CD8-positive, alpha-beta memory T cell (primary cell): Measurements from ENCODE around the gene ALLC. TPM values are rescaled to one million over a fixed set of nuclear protein-coding genes. Genes with fewer than 3 reads are reported as not detected.
A peak's percentile ranks its signal among the peaks of the same experiment; 100 is the strongest.

ENCODE experiments used
- CTCF ChIA-PET: fragments of 350-600 bp; sonication (Branson Sonifier 250); formaldehyde crosslinking; loops from one replicate; lab custom pipeline; 2021; ENCODE audit warnings: antibody characterized with exemption; lab: Charles Lee
- POLR2A ChIA-PET: fragments of 350-600 bp; sonication (Branson Sonifier 250); formaldehyde crosslinking; loops from one replicate; lab custom pipeline; 2021; ENCODE audit warnings: antibody characterized with exemption; lab: Charles Lee
- DNase-seq, 5 donors: peaks; one replicate each; pipeline versions ENCODE4 v3.0.0 to v3.0.0-alpha.2; 2020 to 2022; ENCODE audit warnings: mixed read lengths in 1 of 5
- H3K27ac ChIP-seq: one replicate; pipeline ENCODE4 v1.7.0; 2013; ENCODE audit warnings: low read depth, mild to moderate bottlenecking, low read length, moderate library complexity
- H3K27me3 ChIP-seq: 2 replicates; pipeline ENCODE4 v1.7.0; 2013; ENCODE audit warnings: low read length, mild to moderate bottlenecking; ENCODE audit not compliant: insufficient read depth, poor library complexity, severe bottlenecking
- H3K36me3 ChIP-seq: 2 replicates; pipeline ENCODE4 v1.7.0; 2013; ENCODE audit warnings: mild to moderate bottlenecking, low read length, moderate library complexity; ENCODE audit not compliant: insufficient read depth
- H3K4me1 ChIP-seq: 2 replicates; pipeline ENCODE4 v1.7.0; 2013; ENCODE audit warnings: mild to moderate bottlenecking, low read length, moderate library complexity; ENCODE audit not compliant: insufficient read depth
- H3K4me3 ChIP-seq: 2 replicates; pipeline ENCODE4 v1.7.0; 2013; ENCODE audit warnings: mild to moderate bottlenecking, low read length
- H3K9me3 ChIP-seq: 2 replicates; pipeline ENCODE4 v1.7.0; 2013; ENCODE audit warnings: mild to moderate bottlenecking, low read length
- H3K27ac Mint-ChIP-seq, 8 donors: one replicate each; pipeline ENCODE4 v1.8.0; 2020 to 2021; ENCODE audit warnings: mixed read lengths in 8 of 8, mild to moderate bottlenecking in 6 of 8, inconsistent platforms in 3 of 8, moderate library complexity in 3 of 8
- H3K27me3 Mint-ChIP-seq, 2 donors: one replicate each; pipeline ENCODE4 v1.8.0; 2020 to 2021; ENCODE audit warnings: mixed read lengths in 2 of 2, mild to moderate bottlenecking in 1 of 2, moderate library complexity in 1 of 2
- H3K36me3 Mint-ChIP-seq, 3 donors: one replicate each; pipeline ENCODE4 v1.8.0; 2020 to 2021; ENCODE audit warnings: mixed read lengths in 3 of 3, inconsistent platforms in 1 of 3, mild to moderate bottlenecking in 1 of 3
- H3K4me1 Mint-ChIP-seq, 3 donors: one replicate each; pipeline ENCODE4 v1.8.0; 2020 to 2021; ENCODE audit warnings: mixed read lengths in 3 of 3, inconsistent platforms in 1 of 3, mild to moderate bottlenecking in 1 of 3
- H3K4me3 Mint-ChIP-seq, 7 donors: one replicate each; pipeline ENCODE4 v1.8.0; 2020 to 2021; ENCODE audit warnings: mixed read lengths in 7 of 7, mild to moderate bottlenecking in 6 of 7, moderate library complexity in 4 of 7, inconsistent platforms in 2 of 7
- H3K9me3 Mint-ChIP-seq, 5 donors: one replicate each; pipeline ENCODE4 v1.8.0; 2020 to 2022; ENCODE audit warnings: mixed read lengths in 5 of 5, mild to moderate bottlenecking in 3 of 5, moderate library complexity in 2 of 5, inconsistent platforms in 1 of 5
- polyA plus RNA-seq: library from polyadenylated mRNA; unstranded; fragments of 300-500 nt; fragmentation: Illumina TruSeq; gene quantifications from one replicate; pipeline ENCODE4 v1.2.3, GENCODE V29; 2021
- total RNA-seq, 2 experiments: library from RNA; stranded (reverse); gene quantifications; one replicate each; pipeline ENCODE4 v1.2.3, GENCODE V29; 2021

Gene ALLC
- total and polyA plus RNA-seq, 3 experiments from 2014 or later, result not detected

DNA sequence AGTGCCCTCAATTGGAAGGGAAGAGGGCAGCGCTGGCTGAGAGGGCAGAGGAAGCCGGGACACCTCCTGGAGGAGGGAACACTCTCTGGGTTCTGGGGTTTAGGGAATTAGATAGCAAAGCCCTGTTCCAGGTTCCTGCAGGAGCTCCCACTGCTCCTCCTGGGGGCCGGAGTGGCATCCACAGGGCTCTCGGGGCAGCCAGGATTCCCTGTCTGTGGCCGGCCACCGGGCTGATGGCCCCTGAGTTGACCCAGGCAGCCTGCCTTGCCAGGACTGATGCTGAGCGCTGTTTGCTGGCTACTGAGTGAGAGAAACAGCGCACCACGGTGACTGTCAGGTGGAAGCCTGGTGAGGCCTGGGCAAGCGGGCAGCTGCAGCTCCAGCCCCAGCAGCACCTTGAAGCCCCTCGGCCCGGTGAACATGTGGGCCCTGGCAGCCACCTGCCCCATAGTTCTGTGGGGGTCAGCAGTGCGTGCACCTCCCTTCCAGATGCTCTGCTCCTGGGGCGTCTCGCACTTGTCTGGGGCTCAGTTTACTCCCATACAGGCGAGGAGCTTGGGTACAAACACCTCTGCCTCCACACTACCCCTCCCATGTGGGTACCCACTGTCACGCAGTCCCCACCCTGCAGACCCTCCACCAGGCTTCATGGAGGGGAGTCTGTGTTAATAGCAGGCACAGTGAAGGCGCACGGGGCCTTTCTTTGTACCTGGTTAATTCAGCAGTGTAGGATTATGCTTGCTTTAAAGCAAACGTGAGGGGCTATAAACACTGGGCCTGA lies 7.7 kb upstream of the ALLC start:
- Mint-ChIP-seq H3K4me1 (peaks cover 11 to 18% (median 16%) of the 10 kb centered on the region in 3 donors), H3K9me3 (no peaks in the 10 kb centered on the region), H3K4me3 (peak overlapping the region in 4 of 7 donors; percentile 79 to 96 (median 90)), H3K27me3 (peaks cover 0 to 11% of the 10 kb centered on the region in 2 donors), H3K36me3 (no peaks in the 10 kb centered on the region), H3K27ac (peak overlapping the region in 6 of 8 donors; percentile 52 to 98 (median 82))
- no peaks in the 10 kb centered on the region for H3K27me3 ChIP-seq
- POLR2A ChIA-PET, result no interaction called here
- no peak overlapping the region for H3K27ac ChIP-seq
- CTCF ChIA-PET, result interaction anchor here (0.8 to 5.4 kb wide), 6 partner anchors 9 to 229 kb away, joined by 3 to 61 read pairs (median 4); partner anchors contain the start of gene RNASEH1
- H3K4me1 ChIP-seq, result peaks cover 9% of the 10 kb centered on the region
- DNase-seq, result no peak
- H3K4me3 ChIP-seq, result no peak overlapping the region
- H3K9me3 ChIP-seq, result no peaks in the 10 kb centered on the region
- no peaks in the 10 kb centered on the region for H3K36me3 ChIP-seq

DNA sequence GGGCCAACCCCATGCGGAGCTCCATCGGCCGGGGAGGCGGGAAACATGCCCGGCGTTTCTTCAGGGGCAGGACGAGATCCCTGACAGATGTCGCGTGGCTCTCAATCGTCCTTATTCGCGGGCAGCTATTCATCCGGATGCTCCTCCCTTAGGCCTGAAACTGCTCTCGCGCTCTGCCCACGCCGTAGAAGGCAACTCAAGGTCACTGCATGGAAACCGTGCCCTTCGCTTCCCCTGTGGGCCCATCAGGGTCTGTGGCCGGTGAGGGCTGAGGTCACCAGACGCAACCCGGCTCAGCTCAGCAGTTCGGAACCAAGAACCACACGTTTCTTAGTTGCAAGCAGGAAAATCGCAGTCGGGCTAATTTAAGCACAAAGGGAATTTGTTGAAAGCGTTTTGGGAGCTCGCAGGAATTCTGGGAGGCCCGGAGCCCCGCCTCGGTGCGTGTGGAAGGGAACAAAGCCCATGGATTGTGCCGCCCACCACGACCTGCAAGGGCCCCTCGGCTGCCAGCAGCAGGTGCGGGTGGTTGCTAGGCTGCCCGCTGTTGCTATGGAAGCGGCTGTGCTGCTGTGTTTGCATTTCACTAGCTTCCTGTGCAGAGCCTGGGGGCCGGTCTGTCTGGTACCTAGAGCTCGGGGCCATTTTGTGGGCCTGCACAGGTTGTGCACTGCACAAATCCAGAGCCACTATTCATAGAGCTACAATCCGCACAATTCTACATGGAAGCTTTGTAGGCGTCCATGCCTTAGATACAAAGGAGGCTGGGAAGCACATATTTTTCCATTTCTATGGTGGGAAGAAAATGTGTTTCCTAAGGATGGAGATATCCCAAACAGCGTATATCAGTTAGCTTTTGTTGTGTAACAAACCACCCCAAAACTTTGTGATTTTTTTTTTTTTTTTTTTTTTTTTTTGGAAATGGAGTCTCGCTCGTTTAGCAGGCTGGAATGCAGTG lies 6.0 kb upstream of the ALLC start:
- POLR2A ChIA-PET, result interaction anchor here (0.7 to 1.7 kb wide), 4 partner anchors 76 to 133 kb away, joined by 4 to 9 read pairs (median 6); partner anchors contain the start of genes ADI1 and RNASEH1
- peaks cover 0 to 11% of the 10 kb centered on the region in 2 donors for H3K27me3 Mint-ChIP-seq
- DNase-seq, result peak; percentile 33 to 89 (median 75)
- H3K4me1 ChIP-seq, result peaks cover 9% of the 10 kb centered on the region
- peak overlapping the region; percentile 66 for H3K4me3 ChIP-seq
- H3K4me1 Mint-ChIP-seq, result peaks cover 11 to 18% (median 16%) of the 10 kb centered on the region in 3 donors
- peak overlapping the region; percentile 32 for H3K27ac ChIP-seq
- H3K4me3 Mint-ChIP-seq, result peak overlapping the region; percentile 79 to 96 (median 89)
- peak overlapping the region in 7 of 8 donors; percentile 87 to 98 (median 95) for H3K27ac Mint-ChIP-seq
- CTCF ChIA-PET, result interaction anchor here (0.6 to 5.4 kb wide), 18 partner anchors 8 to 275 kb away, joined by 3 to 61 read pairs (median 4); partner anchors contain the start of genes ADI1, RNASEH1 and RPS7
- no peaks in the 10 kb centered on the region for H3K36me3 ChIP-seq
- no peaks in the 10 kb centered on the region for H3K36me3 Mint-ChIP-seq
- no peaks in the 10 kb centered on the region for H3K9me3 ChIP-seq
- no peaks in the 10 kb centered on the region for H3K27me3 ChIP-seq
- no peaks in the 10 kb centered on the region for H3K9me3 Mint-ChIP-seq

DNA sequence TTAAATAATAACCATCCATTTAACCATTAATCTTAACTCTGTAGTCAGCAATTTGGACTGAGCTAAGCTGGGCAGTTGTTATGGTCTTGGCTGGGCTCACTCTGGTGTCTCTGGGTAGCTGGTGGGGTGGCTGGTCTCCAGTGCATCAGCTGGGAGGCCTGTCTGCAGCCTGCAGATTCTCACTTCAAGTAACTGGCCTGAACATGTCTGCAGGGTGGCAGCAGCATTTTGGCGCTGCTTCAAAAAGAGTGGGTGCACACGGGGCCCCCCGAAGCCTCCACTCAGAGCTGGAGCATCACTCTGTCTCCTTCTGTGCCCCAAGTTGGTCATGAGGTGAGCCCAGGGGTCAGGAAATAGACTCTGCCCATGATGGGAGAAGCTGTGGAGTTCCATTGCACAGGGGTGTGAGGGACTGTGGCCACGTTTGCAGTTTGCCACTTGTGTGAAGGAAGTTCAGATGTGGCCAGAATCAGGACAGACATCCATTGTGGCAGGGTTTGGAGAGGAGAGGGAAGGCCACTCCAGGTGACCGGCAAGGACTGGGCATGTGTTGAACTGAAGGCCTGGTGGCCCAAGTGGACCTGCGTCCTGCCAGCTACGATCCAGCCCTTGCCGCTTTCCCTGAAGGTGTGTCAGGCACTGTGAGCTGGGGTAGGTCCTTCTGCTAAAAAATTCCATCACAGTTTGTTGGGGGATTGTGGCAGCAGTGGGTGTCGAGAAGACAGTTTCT lies 4.9 kb upstream of the ALLC start:
- H3K27me3 ChIP-seq, result no peaks in the 10 kb centered on the region
- Mint-ChIP-seq H3K4me1 (peaks cover 11 to 18% (median 16%) of the 10 kb centered on the region in 3 donors), H3K9me3 (no peaks in the 10 kb centered on the region), H3K4me3 (peak overlapping the region in 2 of 7 donors; percentile 37 to 51), H3K27me3 (peaks cover 0 to 11% of the 10 kb centered on the region in 2 donors), H3K27ac (peak overlapping the region in 2 of 8 donors; percentile 33 to 87), H3K36me3 (no peaks in the 10 kb centered on the region)
- peaks cover 9% of the 10 kb centered on the region for H3K4me1 ChIP-seq
- no peaks in the 10 kb centered on the region for H3K9me3 ChIP-seq
- H3K27ac ChIP-seq, result no peak overlapping the region
- H3K4me3 ChIP-seq, result no peak overlapping the region
- H3K36me3 ChIP-seq, result no peaks in the 10 kb centered on the region
- DNase-seq, result no peak
- ChIA-PET CTCF (interaction anchor here (0.9 to 5.4 kb wide), 5 partner anchors 13 to 229 kb away, joined by 3 to 61 read pairs (median 11); partner anchors contain the start of gene RNASEH1), POLR2A (interaction anchor here (1.7 kb wide), 1 partner anchor 134 kb away, joined by 5 read pairs; the partner anchor contains the start of gene ADI1)

DNA sequence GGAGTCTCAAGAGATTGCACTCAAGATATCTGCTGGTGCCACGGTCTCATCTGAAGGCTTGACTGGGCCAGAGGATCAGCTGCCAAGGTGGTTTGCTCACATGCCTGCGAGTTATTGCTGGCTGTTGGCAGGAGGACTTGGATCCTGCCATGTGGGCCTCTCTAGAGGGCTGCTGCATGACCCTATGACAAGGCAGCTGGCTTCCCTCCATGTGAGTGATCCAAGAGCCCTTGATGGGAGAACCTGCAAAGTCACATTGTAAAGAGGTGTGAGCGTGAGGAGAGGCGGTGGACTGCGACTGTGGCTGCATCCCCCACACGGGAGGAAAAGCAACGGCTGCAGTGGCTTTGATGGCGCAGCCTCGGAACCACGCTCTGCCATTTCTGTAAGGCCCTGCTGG lies 4.0 kb upstream of the ALLC start:
- Histone ChIP-seq H3K4me1 (peaks cover 9% of the 10 kb centered on the region), H3K4me3 (no peak overlapping the region), H3K27ac (no peak overlapping the region), H3K9me3 (no peaks in the 10 kb centered on the region), H3K36me3 (no peaks in the 10 kb centered on the region), H3K27me3 (no peaks in the 10 kb centered on the region)
- CTCF ChIA-PET, result interaction anchor here (5.4 kb wide), 1 partner anchor 230 kb away, joined by 61 read pairs; no protein-coding TSS in a partner anchor
- H3K27me3 Mint-ChIP-seq, result peaks cover 0 to 9% of the 10 kb centered on the region in 2 donors
- H3K9me3 Mint-ChIP-seq, result no peaks in the 10 kb centered on the region
- peaks cover 11 to 18% (median 16%) of the 10 kb centered on the region in 3 donors for H3K4me1 Mint-ChIP-seq
- no peaks in the 10 kb centered on the region for H3K36me3 Mint-ChIP-seq
- peak overlapping the region in 1 of 7 donors; percentile 37 for H3K4me3 Mint-ChIP-seq
- POLR2A ChIA-PET, result no interaction called here
- DNase-seq, result no peak
- peak overlapping the region in 3 of 8 donors; percentile 12 to 60 (median 33) for H3K27ac Mint-ChIP-seq

DNA sequence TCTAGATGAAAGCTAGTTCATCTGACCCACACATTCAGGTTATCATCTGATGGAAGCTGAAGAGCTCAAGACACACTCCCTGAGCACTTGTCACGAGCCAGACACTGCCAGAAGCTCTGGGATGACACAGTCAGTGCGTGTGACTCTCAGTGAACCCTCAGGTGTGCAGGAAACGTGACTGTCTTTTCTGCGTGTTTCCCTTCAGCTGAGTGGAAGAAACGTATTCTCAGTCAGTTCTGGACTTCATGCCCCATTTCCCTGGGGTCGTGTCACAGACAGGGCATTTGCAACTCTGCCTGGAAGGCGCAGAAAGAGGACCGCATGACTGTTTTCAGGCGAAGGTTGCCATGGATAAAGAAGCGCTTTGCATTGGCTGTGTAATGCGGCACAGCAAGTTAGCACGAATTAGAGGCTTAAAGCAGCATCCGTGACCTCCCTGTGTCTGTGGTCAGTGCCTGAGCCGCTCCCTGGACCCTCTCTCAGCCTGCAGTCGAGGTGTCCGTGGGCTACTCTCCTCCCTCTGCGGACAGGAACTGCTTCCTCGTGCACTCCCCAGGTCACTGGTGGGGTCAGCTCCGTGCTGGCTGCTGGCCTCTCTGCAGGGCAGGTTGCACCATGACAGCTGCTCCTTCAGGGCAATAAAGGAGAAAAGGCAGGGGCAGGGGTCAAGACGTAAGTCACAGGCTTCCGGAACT lies 3.3 kb upstream of the ALLC start:
- DNase-seq, result no peak
- Mint-ChIP-seq H3K9me3 (no peaks in the 10 kb centered on the region), H3K36me3 (no peaks in the 10 kb centered on the region), H3K27me3 (peaks cover 0 to 9% of the 10 kb centered on the region in 2 donors), H3K4me3 (no peak overlapping the region), H3K4me1 (peaks cover 11 to 18% (median 16%) of the 10 kb centered on the region in 3 donors), H3K27ac (peak overlapping the region in 1 of 8 donors; percentile 46)
- Histone ChIP-seq H3K4me1 (peaks cover 9% of the 10 kb centered on the region), H3K27ac (no peak overlapping the region), H3K27me3 (no peaks in the 10 kb centered on the region), H3K9me3 (no peaks in the 10 kb centered on the region), H3K36me3 (no peaks in the 10 kb centered on the region), H3K4me3 (no peak overlapping the region)
- ChIA-PET CTCF (interaction anchor here (1.1 to 5.4 kb wide), 2 partner anchors 193 to 231 kb away, joined by 3 to 61 read pairs; no protein-coding TSS in a partner anchor), POLR2A (no interaction called here)

DNA sequence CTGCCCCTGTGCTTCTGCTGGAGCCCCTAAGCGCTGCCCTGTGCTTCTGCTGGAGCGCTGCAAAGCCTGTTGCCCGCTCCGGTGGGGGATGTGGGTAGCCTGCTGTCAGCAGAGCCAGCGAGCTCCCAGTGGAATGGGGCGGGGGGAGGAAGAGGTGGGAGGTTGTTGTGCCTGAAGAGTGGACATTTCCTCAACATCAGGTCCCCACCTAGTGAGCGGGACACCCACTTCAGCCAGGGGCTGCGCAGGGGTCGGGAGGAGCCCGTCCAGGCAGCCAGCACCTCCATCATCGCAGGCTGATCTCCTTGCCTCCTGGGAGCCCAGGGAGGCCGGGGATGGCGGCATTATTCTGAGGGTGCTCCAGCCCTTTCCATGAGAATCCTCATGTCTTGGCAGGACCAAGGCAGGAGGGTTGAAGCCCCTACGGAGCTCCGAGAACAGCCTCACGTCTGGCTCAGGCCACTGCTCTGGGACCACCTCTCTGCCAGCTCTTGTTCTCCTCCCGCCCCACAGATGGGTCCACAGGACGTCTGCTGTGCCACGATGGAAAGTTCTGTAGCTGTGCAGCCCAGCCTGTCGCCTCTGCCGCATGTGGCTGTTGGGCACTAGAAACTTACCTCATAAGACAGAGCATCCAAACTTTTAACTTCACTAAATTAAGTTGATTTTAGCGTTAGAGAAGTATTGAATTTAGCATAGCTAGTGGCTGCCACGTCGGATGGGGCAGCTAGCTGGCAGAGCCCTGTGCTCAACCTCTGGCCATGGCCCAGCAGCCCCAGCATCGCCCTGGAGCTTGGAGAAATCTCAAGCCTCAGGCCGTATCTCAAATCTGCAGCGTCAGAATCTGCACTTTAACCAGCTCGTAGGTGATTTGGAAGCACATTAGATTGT lies 1.9 kb upstream of the ALLC start:
- peaks cover 10 to 20% (median 17%) of the 10 kb centered on the region in 3 donors for H3K4me1 Mint-ChIP-seq
- POLR2A ChIA-PET, result no interaction called here
- peaks cover 5% of the 10 kb centered on the region for H3K4me1 ChIP-seq
- no peaks in the 10 kb centered on the region for H3K27me3 ChIP-seq
- CTCF ChIA-PET, result interaction anchor here (1.1 to 1.6 kb wide), 2 partner anchors 195 to 233 kb away, joined by 3 to 5 read pairs; no protein-coding TSS in a partner anchor
- H3K9me3 ChIP-seq, result no peaks in the 10 kb centered on the region
- H3K27me3 Mint-ChIP-seq, result peaks cover 0 to 5% of the 10 kb centered on the region in 2 donors
- H3K36me3 Mint-ChIP-seq, result no peaks in the 10 kb centered on the region
- no peak for DNase-seq
- H3K9me3 Mint-ChIP-seq, result no peaks in the 10 kb centered on the region
- no peak overlapping the region for H3K4me3 ChIP-seq
- no peak overlapping the region for H3K27ac Mint-ChIP-seq
- H3K27ac ChIP-seq, result no peak overlapping the region
- H3K4me3 Mint-ChIP-seq, result peak overlapping the region in 1 of 7 donors; percentile 60
- H3K36me3 ChIP-seq, result no peaks in the 10 kb centered on the region
